GM12891 (cell line): ENCODE measurements around the gene NLGN1.

ENCODE experiments used
- PAX5 ChIP-seq: IDR thresholded peaks from 2 replicates; pipeline ENCODE4 v1.6.1; 2011; ENCODE audit warnings: low read length, moderate library complexity, mild to moderate bottlenecking; ENCODE audit not compliant: insufficient read depth, severe bottlenecking
- POLR2A ChIP-seq: IDR thresholded peaks from 2 replicates; pipeline ENCODE4 v1.6.1; 2011; ENCODE audit warnings: low read depth, low read length, control low read depth
- POLR2AphosphoS5 ChIP-seq: IDR thresholded peaks from 2 replicates; pipeline ENCODE4 v1.6.1; 2011; ENCODE audit warnings: low read depth, low read length, control low read depth
- POU2F2 ChIP-seq: IDR thresholded peaks from 2 replicates; pipeline ENCODE4 v1.6.1; 2011; ENCODE audit warnings: low read depth, mild to moderate bottlenecking, control low read depth, low read length, moderate library complexity
- SPI1 ChIP-seq: IDR thresholded peaks from 2 replicates; pipeline ENCODE4 v1.6.1; 2011; ENCODE audit warnings: low read depth, low read length, control low read depth
- TAF1 ChIP-seq: IDR thresholded peaks from 2 replicates; pipeline ENCODE4 v1.6.1; 2011; ENCODE audit warnings: low read depth, low read length, control low read depth

DNA sequence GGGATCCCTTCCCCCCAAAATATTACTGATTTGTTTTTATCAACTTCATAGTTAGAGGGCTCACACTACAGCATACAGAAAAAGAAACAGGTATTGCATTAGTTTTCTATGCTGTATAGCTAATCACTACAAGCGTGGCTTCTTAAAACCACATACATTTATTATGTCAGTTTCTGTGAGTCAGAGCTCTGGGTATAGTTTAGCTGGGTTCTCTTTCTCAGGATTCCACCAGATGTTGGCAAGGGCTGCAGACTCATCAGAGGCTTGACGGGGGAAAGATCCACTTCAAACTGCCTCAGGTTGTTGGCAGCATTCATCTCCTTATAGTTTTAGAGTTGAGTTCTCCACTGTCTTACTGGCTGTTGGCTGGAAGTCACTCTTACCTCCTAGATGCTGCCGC, 328.0 kb downstream of the NLGN1 start:
- TF ChIP-seq POLR2AphosphoS5 (no peak), POLR2A (no peak), TAF1 (no peak), SPI1 (no peak), POU2F2 (no peak), PAX5 (no peak)
